Ascending aorta (tissue), 2 donors: Measurements from ENCODE around the gene FCRLA. TPM values are rescaled to one million over a fixed set of nuclear protein-coding genes. Genes with fewer than 3 reads are reported as not detected.

Experiments used
- DNase-seq, 2 donors: peaks; one replicate each; pipeline ENCODE4 v3.0.0-alpha.2; 2019; ENCODE audit warnings: low spot score in 2 of 2
- H3K27ac ChIP-seq, 2 donors: fragments of 200-600 bp; sonication (generic); one replicate each; pipeline ENCODE4 v1.5.1; 2016 to 2017; ENCODE audit warnings: mild to moderate bottlenecking in 1 of 2
- H3K27me3 ChIP-seq: fragments of 200-600 bp; sonication (generic); one replicate; pipeline ENCODE4 v1.5.1; 2017
- H3K36me3 ChIP-seq, 2 donors: fragments of 200-600 bp; sonication (generic); one replicate each; pipeline ENCODE4 v1.5.1; 2016
- H3K4me1 ChIP-seq, 2 donors: fragments of 200-600 bp; sonication (generic); one replicate each; pipeline ENCODE4 v1.5.1; 2016 to 2017; ENCODE audit warnings: mild to moderate bottlenecking in 1 of 2
- H3K4me3 ChIP-seq, 2 donors: fragments of 200-600 bp; sonication (generic); one replicate each; pipeline ENCODE4 v1.5.1; 2016 to 2017; ENCODE audit warnings: mild to moderate bottlenecking in 1 of 2
- H3K9me3 ChIP-seq, 2 donors: fragments of 200-600 bp; sonication (generic); one replicate each; pipeline ENCODE4 v1.5.1; 2016
- intact Hi-C: fragments of 100-400 bp; cut with DNase I; formaldehyde crosslinking; loops from one replicate; pipeline ENCODE4 v1.15.1; 2023
- total RNA-seq: library from RNA; depleted of rRNA; stranded (reverse); fragments of >200 nt; gene quantifications from one replicate; pipeline ENCODE4 v1.1.0, GENCODE V29; 2016
- TF ChIP-seq, protein P1 (sequence below), 3 experiments: fragments of 200-600 bp in 2 of 3; fragments of 450-650 bp in 1 of 3; sonication (generic) in 2 of 3; IDR thresholded peaks; one replicate each; pipeline ENCODE4 v1.5.1; 2016 to 2019; ENCODE audit warnings: antibody characterized with exemption in 3 of 3, mild to moderate bottlenecking in 1 of 3, moderate library complexity in 1 of 3

The FCRLA gene
- total RNA-seq, 1 donor from 2014 or later, result not detected

- H3K27me3 ChIP-seq, result no peaks in the 10 kb centered on the region
- peaks cover 1 to 10% of the 10 kb centered on the region in 2 donors for H3K36me3 ChIP-seq
- H3K4me1 ChIP-seq, result peaks cover 0 to 13% of the 10 kb centered on the region in 2 donors
- no peak for DNase-seq
- no peaks in the 10 kb centered on the region for H3K9me3 ChIP-seq
- TF ChIP-seq, protein P1, sequence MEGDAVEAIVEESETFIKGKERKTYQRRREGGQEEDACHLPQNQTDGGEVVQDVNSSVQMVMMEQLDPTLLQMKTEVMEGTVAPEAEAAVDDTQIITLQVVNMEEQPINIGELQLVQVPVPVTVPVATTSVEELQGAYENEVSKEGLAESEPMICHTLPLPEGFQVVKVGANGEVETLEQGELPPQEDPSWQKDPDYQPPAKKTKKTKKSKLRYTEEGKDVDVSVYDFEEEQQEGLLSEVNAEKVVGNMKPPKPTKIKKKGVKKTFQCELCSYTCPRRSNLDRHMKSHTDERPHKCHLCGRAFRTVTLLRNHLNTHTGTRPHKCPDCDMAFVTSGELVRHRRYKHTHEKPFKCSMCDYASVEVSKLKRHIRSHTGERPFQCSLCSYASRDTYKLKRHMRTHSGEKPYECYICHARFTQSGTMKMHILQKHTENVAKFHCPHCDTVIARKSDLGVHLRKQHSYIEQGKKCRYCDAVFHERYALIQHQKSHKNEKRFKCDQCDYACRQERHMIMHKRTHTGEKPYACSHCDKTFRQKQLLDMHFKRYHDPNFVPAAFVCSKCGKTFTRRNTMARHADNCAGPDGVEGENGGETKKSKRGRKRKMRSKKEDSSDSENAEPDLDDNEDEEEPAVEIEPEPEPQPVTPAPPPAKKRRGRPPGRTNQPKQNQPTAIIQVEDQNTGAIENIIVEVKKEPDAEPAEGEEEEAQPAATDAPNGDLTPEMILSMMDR (IDR thresholded peaks at IDR 0.05), result peak; percentile 12 to 35 (median 14)
- intact Hi-C loops, result loop anchor here (10.0 kb wide), 1 partner anchor 449 kb away; the partner anchor contains the start of gene SDHC
- H3K4me3 ChIP-seq, result no peak overlapping the region
- H3K27ac ChIP-seq, result no peak overlapping the region
These were observed 56.6 kb downstream of the FCRLA start for GRCh38 chr1:161763522-161764098.

Other genes starting within 250 kb of the FCRLA start
- gene FCGR2A, start 201.8 kb upstream of the FCRLA start, total RNA-seq, result 23.6 TPM
- 1.9 TPM for gene HSPA6, start 182.7 kb upstream of the FCRLA start, total RNA-seq
- 8.8 TPM for gene FCGR3A, start 157.4 kb upstream of the FCRLA start, total RNA-seq
- gene FCGR3B, start 76.1 kb upstream of the FCRLA start, total RNA-seq, result not detected
- gene FCGR2B, start 44.1 kb upstream of the FCRLA start, total RNA-seq, result 14.5 TPM
- not detected for gene FCRLB, start 14.3 kb downstream of the FCRLA start, total RNA-seq
- gene DUSP12, start 42.6 kb downstream of the FCRLA start, total RNA-seq, result 21.0 TPM
- gene ATF6, start 59.1 kb downstream of the FCRLA start, total RNA-seq, result 12.3 TPM